GM23338 (cell line): ENCODE data around the gene CFL2. TPM values are rescaled to one million over a fixed set of nuclear protein-coding genes. Genes with fewer than 3 reads are reported as not detected.

Experiments used
- ETS1 ChIP-seq: IDR thresholded peaks from 2 replicates; pipeline ENCODE4 v1.6.1; 2016; ENCODE audit warnings: antibody characterized with exemption
- ZNF462 ChIP-seq: fragments of 250-450 bp; sonication (Bioruptor Pico); IDR thresholded peaks from 2 replicates; pipeline ENCODE4 v1.5.0; 2020; ENCODE audit warnings: mild to moderate bottlenecking, moderate library complexity
- polyA plus RNA-seq: library from polyadenylated mRNA; unstranded; fragments of >200 nt; fragmentation: Nextera tagmentation; extraction: Ambion mirVana; gene quantifications from 2 replicates; pipeline ENCODE4 v1.2.1, GENCODE V29; 2016
- total RNA-seq: library from RNA; depleted of rRNA; stranded (reverse); fragments of >200 nt; shearing (Covaris generic); gene quantifications from 2 replicates; pipeline ENCODE4 v1.2.3, GENCODE V29; 2014
- TF ChIP-seq, protein P1 (sequence below): IDR thresholded peaks from one replicate; pipeline ENCODE4 v1.6.1; 2018; ENCODE audit warnings: antibody characterized with exemption; ENCODE audit not compliant: unreplicated experiment

The CFL2 gene
- total and polyA plus RNA-seq, 2 experiments from 2014 or later: 10.9 to 14.8 TPM

DNA sequence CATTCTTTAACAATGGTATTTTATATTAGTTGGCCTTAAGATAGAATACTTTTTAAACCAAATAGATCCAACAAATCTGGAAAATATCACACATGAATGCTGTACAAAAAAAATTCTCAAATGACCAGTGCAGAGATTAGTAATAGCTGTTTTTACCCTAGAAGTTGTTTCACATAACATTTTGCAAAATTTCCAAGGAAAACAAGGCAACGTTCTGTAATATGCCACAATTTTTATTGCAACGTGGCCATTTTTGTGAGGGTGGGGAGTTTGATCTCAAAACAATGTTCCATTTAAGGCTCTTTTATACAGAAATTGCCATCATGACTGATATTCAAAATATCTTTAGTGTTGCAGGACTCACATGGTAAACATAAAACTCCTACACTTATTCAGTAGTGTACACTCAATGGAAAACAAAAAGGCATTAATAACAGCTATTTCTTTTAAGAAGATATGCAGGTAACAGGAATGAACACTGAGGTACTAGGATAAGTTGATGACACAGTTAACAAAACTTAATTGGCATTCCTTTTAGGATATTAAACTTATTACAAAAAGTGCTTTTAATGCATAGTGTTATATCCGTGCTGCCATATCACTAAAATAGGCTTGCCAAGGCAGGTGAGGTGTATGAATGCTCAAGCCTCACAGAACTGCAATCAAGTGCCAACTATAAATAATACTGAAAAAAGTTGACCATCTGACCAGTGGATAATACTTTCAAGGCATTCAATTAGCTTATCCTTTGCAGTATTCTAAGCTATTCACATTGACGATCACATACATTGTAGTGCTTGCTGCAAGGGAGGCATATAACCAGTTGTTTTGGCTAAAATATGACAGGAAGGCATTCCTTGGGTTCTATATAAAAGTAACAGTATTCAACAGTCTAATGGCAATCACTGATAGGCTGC, 2.3 kb downstream of the CFL2 start (continued):
- TF ChIP-seq, protein P1, sequence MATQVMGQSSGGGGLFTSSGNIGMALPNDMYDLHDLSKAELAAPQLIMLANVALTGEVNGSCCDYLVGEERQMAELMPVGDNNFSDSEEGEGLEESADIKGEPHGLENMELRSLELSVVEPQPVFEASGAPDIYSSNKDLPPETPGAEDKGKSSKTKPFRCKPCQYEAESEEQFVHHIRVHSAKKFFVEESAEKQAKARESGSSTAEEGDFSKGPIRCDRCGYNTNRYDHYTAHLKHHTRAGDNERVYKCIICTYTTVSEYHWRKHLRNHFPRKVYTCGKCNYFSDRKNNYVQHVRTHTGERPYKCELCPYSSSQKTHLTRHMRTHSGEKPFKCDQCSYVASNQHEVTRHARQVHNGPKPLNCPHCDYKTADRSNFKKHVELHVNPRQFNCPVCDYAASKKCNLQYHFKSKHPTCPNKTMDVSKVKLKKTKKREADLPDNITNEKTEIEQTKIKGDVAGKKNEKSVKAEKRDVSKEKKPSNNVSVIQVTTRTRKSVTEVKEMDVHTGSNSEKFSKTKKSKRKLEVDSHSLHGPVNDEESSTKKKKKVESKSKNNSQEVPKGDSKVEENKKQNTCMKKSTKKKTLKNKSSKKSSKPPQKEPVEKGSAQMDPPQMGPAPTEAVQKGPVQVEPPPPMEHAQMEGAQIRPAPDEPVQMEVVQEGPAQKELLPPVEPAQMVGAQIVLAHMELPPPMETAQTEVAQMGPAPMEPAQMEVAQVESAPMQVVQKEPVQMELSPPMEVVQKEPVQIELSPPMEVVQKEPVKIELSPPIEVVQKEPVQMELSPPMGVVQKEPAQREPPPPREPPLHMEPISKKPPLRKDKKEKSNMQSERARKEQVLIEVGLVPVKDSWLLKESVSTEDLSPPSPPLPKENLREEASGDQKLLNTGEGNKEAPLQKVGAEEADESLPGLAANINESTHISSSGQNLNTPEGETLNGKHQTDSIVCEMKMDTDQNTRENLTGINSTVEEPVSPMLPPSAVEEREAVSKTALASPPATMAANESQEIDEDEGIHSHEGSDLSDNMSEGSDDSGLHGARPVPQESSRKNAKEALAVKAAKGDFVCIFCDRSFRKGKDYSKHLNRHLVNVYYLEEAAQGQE: no peak
- TF ChIP-seq ETS1 (no peak), ZNF462 (CRISPR knock-in tag) (no peak)
